B cell (primary cell): ENCODE data around the gene CAMTA1.

Experiments
- CTCF ChIP-seq: fragments of 200-600 bp; IDR thresholded peaks from one replicate; pipeline ENCODE4 v1.8.0; 2022; ENCODE audit warnings: antibody characterized with exemption, mild to moderate bottlenecking
- EZH2 ChIP-seq: IDR thresholded peaks from 2 replicates; pipeline ENCODE4 v1.6.1; 2012; ENCODE audit warnings: borderline replicate concordance, low read depth, mild to moderate bottlenecking, moderate library complexity, low read length; ENCODE audit not compliant: insufficient read depth, poor library complexity, severe bottlenecking

DNA sequence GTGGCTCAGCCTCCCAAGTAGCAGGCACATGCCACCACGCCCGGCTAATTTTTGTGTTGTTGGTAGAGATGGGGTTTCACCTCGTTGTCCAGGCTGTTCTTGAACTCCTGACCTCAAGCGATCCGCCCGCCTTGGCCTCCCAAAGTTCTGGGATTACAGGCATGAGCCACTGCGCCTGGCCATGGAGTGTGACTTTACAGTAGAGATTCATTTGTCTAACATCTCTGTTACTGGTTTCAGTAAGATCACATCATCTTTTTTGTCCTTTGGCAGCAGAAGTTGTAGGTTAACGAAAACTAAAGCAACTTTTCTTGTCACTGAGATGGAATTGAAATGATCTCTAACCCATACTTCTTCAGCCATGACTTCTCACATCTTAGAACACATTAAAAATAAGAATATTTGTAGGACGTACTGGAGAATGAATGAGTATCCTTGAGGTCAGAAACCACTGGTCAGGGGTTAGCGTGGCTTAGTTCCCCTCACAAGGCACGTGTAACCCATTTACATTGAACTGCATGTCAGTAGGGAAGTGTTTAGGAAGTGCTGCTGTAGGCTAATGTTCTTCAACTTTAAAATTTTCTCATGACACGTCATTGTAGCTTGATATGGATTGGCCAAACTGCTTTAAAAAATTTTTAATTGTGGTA is 75.9 kb downstream of the CAMTA1 start:
- TF ChIP-seq CTCF (no peak), EZH2 (no peak)
